PC-3 (cell line): ENCODE results near the gene TEX13C.
"Not testable (repeated sequence)": the region's sequence is repeated elsewhere in the genome, so short reads cannot be mapped to it uniquely, and the experiment has no call there.

Source experiments
- CTCF ChIP-seq: fragments of 300-600 bp; sonication (generic); conservative IDR thresholded peaks from 2 replicates; pipeline ENCODE4 v1.5.1; 2017; ENCODE audit warnings: antibody characterized with exemption, low read depth, mild to moderate bottlenecking, low read length
- EZH2 ChIP-seq: fragments of 300-600 bp; sonication (generic); IDR thresholded peaks from one replicate; pipeline ENCODE4 v1.6.1; 2017; ENCODE audit warnings: antibody characterized with exemption, mild to moderate bottlenecking, low read length; ENCODE audit not compliant: unreplicated experiment
- EZH2phosphoT487 ChIP-seq: fragments of 300-600 bp; sonication (generic); IDR thresholded peaks from 2 replicates; pipeline ENCODE4 v1.6.1; 2018; ENCODE audit warnings: mild to moderate bottlenecking, antibody characterized with exemption, low read length, borderline replicate concordance

GRCh38 chrX:125319166-125319565 lies 505 bp upstream of the TEX13C start:
- TF ChIP-seq EZH2, CTCF, EZH2phosphoT487: not testable (repeated sequence)
